Liver (tissue), 9 donors: ENCODE results near the gene IGF1R. TPM values are rescaled to one million over a fixed set of nuclear protein-coding genes. Genes with fewer than 3 reads are reported as not detected.

ENCODE experiments used
- DNase-seq: peaks from one replicate; pipeline ENCODE4 v3.0.0-alpha.2; 2017; ENCODE audit warnings: low spot score
- H3K27ac ChIP-seq, 2 donors: one replicate each; pipeline ENCODE4 v1.7.0; 2013; ENCODE audit warnings: inconsistent platforms in 2 of 2, low read length in 2 of 2, control low read depth in 1 of 2, low read depth in 1 of 2, mild to moderate bottlenecking in 1 of 2
- H3K27me3 ChIP-seq, 4 donors: one replicate each; pipeline versions ENCODE4 v1.6.1 to v1.7.0; 2013; ENCODE audit warnings: low read length in 3 of 4, inconsistent platforms in 1 of 4, mild to moderate bottlenecking in 1 of 4, moderate library complexity in 1 of 4; ENCODE audit not compliant: control insufficient read depth in 4 of 4, insufficient read depth in 4 of 4
- H3K36me3 ChIP-seq, 4 donors: one replicate each; pipeline versions ENCODE4 v1.6.1 to v1.7.0; 2013; ENCODE audit warnings: low read length in 3 of 4, mild to moderate bottlenecking in 3 of 4, low read depth in 1 of 4, moderate library complexity in 1 of 4; ENCODE audit not compliant: control insufficient read depth in 4 of 4, insufficient read depth in 3 of 4
- H3K4me1 ChIP-seq, 4 donors: one replicate each; pipeline versions ENCODE4 v1.6.1 to v1.7.0; 2013; ENCODE audit warnings: low read length in 3 of 4, mild to moderate bottlenecking in 3 of 4, moderate library complexity in 1 of 4; ENCODE audit not compliant: control insufficient read depth in 4 of 4, insufficient read depth in 4 of 4
- H3K4me3 ChIP-seq, 3 donors: one replicate each; pipeline versions ENCODE4 v1.6.1 to v1.7.0; 2013; ENCODE audit warnings: low read length in 3 of 3, control low read depth in 1 of 3, low read depth in 1 of 3, mild to moderate bottlenecking in 1 of 3
- H3K9ac ChIP-seq, 2 donors: one replicate each; pipeline ENCODE4 v1.7.0; 2013; ENCODE audit warnings: low read length in 2 of 2, mild to moderate bottlenecking in 2 of 2, moderate library complexity in 2 of 2, control low read depth in 1 of 2, low read depth in 1 of 2
- H3K9me3 ChIP-seq, 4 donors: one replicate each; pipeline versions ENCODE4 v1.6.1 to v1.7.0; 2013; ENCODE audit warnings: low read length in 3 of 4; ENCODE audit not compliant: control insufficient read depth in 4 of 4
- ATF3 ChIP-seq: IDR thresholded peaks from 2 replicates; pipeline ENCODE4 v1.6.1; 2016; ENCODE audit warnings: antibody characterized with exemption
- CTCF ChIP-seq: fragments of 150-350 bp; IDR thresholded peaks from 2 replicates; pipeline ENCODE4 v1.5.1; 2017; ENCODE audit warnings: improper control_type of control experiment, low read depth, low read length; ENCODE audit not compliant: missing input control
- EGR1 ChIP-seq, 2 donors: IDR thresholded peaks; 2 replicates each; pipeline ENCODE4 v1.6.1; 2016 to 2018; ENCODE audit warnings: antibody characterized with exemption in 2 of 2, low read depth in 2 of 2
- FOXA1 ChIP-seq: IDR thresholded peaks from 2 replicates; pipeline ENCODE4 v1.6.1; 2016; ENCODE audit warnings: antibody characterized with exemption
- FOXA2 ChIP-seq: IDR thresholded peaks from 2 replicates; pipeline ENCODE4 v1.6.1; 2016; ENCODE audit warnings: antibody characterized with exemption
- GABPA ChIP-seq, 2 donors: IDR thresholded peaks in 1 of 2; conservative IDR thresholded peaks in 1 of 2; 2 replicates each; pipeline ENCODE4 v1.6.1; 2016; ENCODE audit warnings: antibody characterized with exemption in 2 of 2, mild to moderate bottlenecking in 1 of 2, moderate library complexity in 1 of 2
- HNF4A ChIP-seq, 2 donors: conservative IDR thresholded peaks; 2 replicates each; pipeline ENCODE4 v1.6.1; 2016; ENCODE audit warnings: antibody characterized with exemption in 2 of 2, mild to moderate bottlenecking in 2 of 2
- HNF4G ChIP-seq: IDR thresholded peaks from 2 replicates; pipeline ENCODE4 v1.6.1; 2016; ENCODE audit warnings: antibody characterized with exemption
- JUND ChIP-seq, 2 donors: IDR thresholded peaks; 2 replicates each; pipeline ENCODE4 v1.6.1; 2016; ENCODE audit warnings: antibody characterized with exemption in 2 of 2
- MAX ChIP-seq: IDR thresholded peaks from 2 replicates; pipeline ENCODE4 v1.6.1; 2016; ENCODE audit warnings: antibody characterized with exemption
- NR2F2 ChIP-seq: IDR thresholded peaks from 2 replicates; pipeline ENCODE4 v1.6.1; 2016; ENCODE audit warnings: antibody characterized with exemption
- RAD21 ChIP-seq, 2 donors: IDR thresholded peaks; 2 replicates each; pipeline ENCODE4 v1.6.1; 2016; ENCODE audit warnings: antibody characterized with exemption in 2 of 2, mild to moderate bottlenecking in 2 of 2
- REST ChIP-seq: IDR thresholded peaks from 2 replicates; pipeline ENCODE4 v1.6.1; 2016; ENCODE audit warnings: antibody characterized with exemption, mild to moderate bottlenecking
- RXRA ChIP-seq, 2 donors: IDR thresholded peaks; 2 replicates each; pipeline ENCODE4 v1.6.1; 2017 to 2018; ENCODE audit warnings: antibody characterized with exemption in 2 of 2, mild to moderate bottlenecking in 1 of 2
- SP1 ChIP-seq: IDR thresholded peaks from 2 replicates; pipeline ENCODE4 v1.6.1; 2018; ENCODE audit warnings: antibody characterized with exemption, mild to moderate bottlenecking
- TAF1 ChIP-seq: conservative IDR thresholded peaks from 2 replicates; pipeline ENCODE4 v1.6.1; 2016; ENCODE audit warnings: antibody characterized with exemption, mild to moderate bottlenecking
- YY1 ChIP-seq: IDR thresholded peaks from 2 replicates; pipeline ENCODE4 v1.6.1; 2016; ENCODE audit warnings: antibody characterized with exemption, mild to moderate bottlenecking
- ZBTB33 ChIP-seq: IDR thresholded peaks from 2 replicates; pipeline ENCODE4 v1.6.1; 2016; ENCODE audit warnings: antibody characterized with exemption
- WGBS: extraction: QIAGEN DNeasy Blood & Tissue Kit; methylation state at CpG from one replicate; pipeline ENCODE4 v1.1.7; 2013; 5-methylcytosine and 5-hydroxymethylcytosine counted together
- polyA plus RNA-seq, 2 donors: library from polyadenylated mRNA; stranded (reverse) in 1 of 2; unstranded in 1 of 2; fragments of 200-250 nt in 1 of 2; fragments of >200 nt in 1 of 2; fragmentation: Nextera tagmentation in 1 of 2; extraction: Ambion mirVana in 1 of 2; gene quantifications; one replicate each; pipeline versions ENCODE4 v1.2.1 to v1.2.3, GENCODE V29; 2013 to 2015
- total RNA-seq, 2 donors: library from RNA; depleted of rRNA; stranded (reverse); fragments of >200 nt; gene quantifications; one replicate each; pipeline ENCODE4 v1.2.3, GENCODE V29; 2014
- donor health status: healthy.
- donor health status: healthy.
- donor health status: healthy.
- donor health status: healthy.
- donor health status: healthy.

Gene IGF1R
- total and polyA plus RNA-seq, 4 donors, result 0.69 to 10.3 (median 3.2) TPM

GRCh38 chr15:98883478-98883877 lies 235.1 kb downstream of the IGF1R start:
- no peak for DNase-seq
- Histone ChIP-seq H3K9me3 (no peaks in the 10 kb centered on the region), H3K36me3 (no peaks in the 10 kb centered on the region), H3K9ac (no peak overlapping the region), H3K27me3 (peaks cover 0 to 11% (median 2%) of the 10 kb centered on the region in 4 donors), H3K4me1 (no peaks in the 10 kb centered on the region), H3K27ac (no peak overlapping the region), H3K4me3 (no peak overlapping the region)
- no peak for TF ChIP-seq GABPA (IDR thresholded peaks at IDR 0.05 in 1 of 2, conservative IDR thresholded peaks at IDR 0.05 in 1 of 2)
- TF ChIP-seq CTCF, result no peak
- no peak for TF ChIP-seq JUND (IDR thresholded peaks at IDR 0.05)
- TF ChIP-seq ATF3, result no peak
- no peak for TF ChIP-seq ZBTB33
- TF ChIP-seq NR2F2, result no peak
- TF ChIP-seq RAD21 (IDR thresholded peaks at IDR 0.05), result no peak
- TF ChIP-seq FOXA2, result no peak
- no peak for TF ChIP-seq SP1
- TF ChIP-seq TAF1, result no peak
- no peak for TF ChIP-seq YY1
- TF ChIP-seq MAX, result no peak
- no peak for TF ChIP-seq REST
- no peak for TF ChIP-seq EGR1 (IDR thresholded peaks at IDR 0.05; ENCODE audit: low read depth in 2 of 2)
- no peak for TF ChIP-seq HNF4G
- TF ChIP-seq HNF4A (conservative IDR thresholded peaks at IDR 0.05), result no peak
- TF ChIP-seq FOXA1, result no peak
- no peak for TF ChIP-seq RXRA (IDR thresholded peaks at IDR 0.05)
- WGBS, result 87% methylated on average over 11 of the region's 11 CpGs
